H1 (cell line): ENCODE data around the gene MLN.

Experiments used
- BACH1 ChIP-seq: IDR thresholded peaks from 2 replicates; pipeline ENCODE4 v1.6.1; 2012; ENCODE audit warnings: low read length, improper control_type of control experiment
- BCL11A ChIP-seq, 2 experiments: IDR thresholded peaks; one replicate each; pipeline ENCODE4 v1.6.1; 2011; ENCODE audit warnings: low read depth in 2 of 2, low read length in 2 of 2, mild to moderate bottlenecking in 2 of 2
- CTCF ChIP-seq, 3 experiments: IDR thresholded peaks; 1 replicate in 2 of 3; 2 replicates in 1 of 3; pipeline versions ENCODE4 v1.5.1 to v1.6.1; 2011; ENCODE audit warnings: low read length in 3 of 3, mild to moderate bottlenecking in 3 of 3, inconsistent platforms in 2 of 3, low read depth in 1 of 3, moderate library complexity in 1 of 3; ENCODE audit not compliant: insufficient read depth in 1 of 3; ENCODE audit errors: control extremely low read depth in 1 of 3
- ZNF274 ChIP-seq: IDR thresholded peaks from 2 replicates; pipeline ENCODE4 v1.7.0; 2012; ENCODE audit warnings: low read length, borderline replicate concordance; ENCODE audit errors: extremely low read depth

GRCh38 chr6:33837971-33838665 lies 34.3 kb upstream of the MLN start:
- no peak for TF ChIP-seq BCL11A (IDR thresholded peaks at IDR 0.05; ENCODE audit: low read depth in 2 of 2, low read length in 2 of 2)
- no peak for TF ChIP-seq BACH1
- no peak for TF ChIP-seq ZNF274
- TF ChIP-seq CTCF (IDR thresholded peaks at IDR 0.05; ENCODE audit: control extremely low read depth in 1 of 3, insufficient read depth in 1 of 3, low read depth in 1 of 3, low read length in 3 of 3), result no peak
